ENCODE measurements around the gene METTL8. TPM values are rescaled to one million over a fixed set of nuclear protein-coding genes. Genes with fewer than 3 reads are reported as not detected.

METTL8 gene
- total and polyA plus RNA-seq, 2 experiments from 2014 or later, result 16.8 to 30.5 TPM

DNA sequence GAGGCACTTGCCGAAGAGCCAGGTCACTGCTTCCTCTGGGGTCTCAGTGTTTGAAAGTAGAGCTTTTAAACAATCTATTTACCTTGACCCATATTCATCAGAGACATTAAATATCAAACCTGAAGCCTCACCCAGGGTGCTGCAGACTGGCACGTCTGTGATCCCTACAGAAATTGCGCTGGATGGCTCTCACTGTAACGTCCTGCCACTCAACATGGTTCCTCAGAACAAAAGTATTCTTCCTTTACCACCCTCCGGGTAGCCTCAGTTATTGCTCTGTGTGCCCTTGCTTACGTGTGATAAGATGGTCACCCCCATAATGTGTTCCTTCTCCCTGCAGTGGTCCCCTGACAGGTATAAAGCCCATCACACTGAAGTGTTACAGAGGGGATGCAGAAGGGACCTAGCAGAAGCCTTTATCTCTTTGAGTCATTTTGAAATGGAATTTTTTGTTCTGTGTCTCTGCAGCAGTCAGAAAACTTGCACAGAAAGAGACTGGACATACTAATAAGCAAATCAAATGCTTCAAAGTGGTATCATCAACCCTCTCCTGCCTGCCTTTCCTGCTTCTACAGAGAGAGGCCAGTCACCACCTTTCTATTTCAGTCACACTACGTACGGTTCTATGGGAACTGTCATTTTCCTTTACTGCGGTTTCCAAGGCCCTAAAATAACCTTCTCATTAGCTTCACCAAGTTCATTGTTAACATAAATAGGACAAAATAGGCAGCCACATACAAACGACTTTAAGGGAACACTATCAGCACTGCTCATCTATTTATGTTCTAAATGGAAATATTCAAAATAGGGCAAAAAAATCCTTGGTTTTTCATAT is 86.8 kb downstream of the METTL8 start:
- Histone ChIP-seq H3K27me3 (no peaks in the 10 kb centered on the region), H4K20me1 (ENCODE audit: insufficient read depth, poor library complexity, severe bottlenecking) (no peaks in the 10 kb centered on the region), H3K4me1 (ENCODE audit: insufficient read depth) (no peaks in the 10 kb centered on the region), H3K9me3 (ENCODE audit: low read depth) (no peaks in the 10 kb centered on the region), H3K4me2 (no peak overlapping the region), H3K27ac (peak overlapping the region; percentile 31), H3K4me3 (no peak overlapping the region), H2AFZ (no peak overlapping the region), H3K36me3 (replicated peaks; ENCODE audit: insufficient read depth, low read depth) (no peaks in the 10 kb centered on the region), H3K79me2 (no peaks in the 10 kb centered on the region), H3K9me2 (replicated peaks; ENCODE audit: insufficient read depth) (no peaks in the 10 kb centered on the region)
- TF ChIP-seq EZH2 (IDR thresholded peaks at IDR 0.05; ENCODE audit: borderline replicate concordance), result no peak
- TF ChIP-seq, protein P1, sequence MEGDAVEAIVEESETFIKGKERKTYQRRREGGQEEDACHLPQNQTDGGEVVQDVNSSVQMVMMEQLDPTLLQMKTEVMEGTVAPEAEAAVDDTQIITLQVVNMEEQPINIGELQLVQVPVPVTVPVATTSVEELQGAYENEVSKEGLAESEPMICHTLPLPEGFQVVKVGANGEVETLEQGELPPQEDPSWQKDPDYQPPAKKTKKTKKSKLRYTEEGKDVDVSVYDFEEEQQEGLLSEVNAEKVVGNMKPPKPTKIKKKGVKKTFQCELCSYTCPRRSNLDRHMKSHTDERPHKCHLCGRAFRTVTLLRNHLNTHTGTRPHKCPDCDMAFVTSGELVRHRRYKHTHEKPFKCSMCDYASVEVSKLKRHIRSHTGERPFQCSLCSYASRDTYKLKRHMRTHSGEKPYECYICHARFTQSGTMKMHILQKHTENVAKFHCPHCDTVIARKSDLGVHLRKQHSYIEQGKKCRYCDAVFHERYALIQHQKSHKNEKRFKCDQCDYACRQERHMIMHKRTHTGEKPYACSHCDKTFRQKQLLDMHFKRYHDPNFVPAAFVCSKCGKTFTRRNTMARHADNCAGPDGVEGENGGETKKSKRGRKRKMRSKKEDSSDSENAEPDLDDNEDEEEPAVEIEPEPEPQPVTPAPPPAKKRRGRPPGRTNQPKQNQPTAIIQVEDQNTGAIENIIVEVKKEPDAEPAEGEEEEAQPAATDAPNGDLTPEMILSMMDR (IDR thresholded peaks at IDR 0.05; ENCODE audit: poor library complexity), result no peak
- TF ChIP-seq EZH2phosphoT487 (IDR thresholded peaks at IDR 0.05; ENCODE audit: low read depth, severe bottlenecking, unreplicated experiment), result no peak
- WGBS (ENCODE audit: low lambda C conversion rate, missing lambda C conversion rate), result 86% methylated on average over 10 of the region's 10 CpGs
- DNase-seq (ENCODE audit: low spot score), result no peak

- Histone ChIP-seq H3K36me3 (replicated peaks; ENCODE audit: insufficient read depth, low read depth) (no peaks in the 10 kb centered on the region), H3K9me2 (replicated peaks; ENCODE audit: insufficient read depth) (no peaks in the 10 kb centered on the region), H3K9me3 (ENCODE audit: low read depth) (no peaks in the 10 kb centered on the region), H3K4me1 (ENCODE audit: insufficient read depth) (no peaks in the 10 kb centered on the region), H3K79me2 (no peaks in the 10 kb centered on the region), H3K4me2 (no peak overlapping the region), H3K4me3 (no peak overlapping the region), H2AFZ (no peak overlapping the region), H4K20me1 (ENCODE audit: insufficient read depth, poor library complexity, severe bottlenecking) (no peaks in the 10 kb centered on the region), H3K27ac (no peak overlapping the region), H3K27me3 (no peaks in the 10 kb centered on the region)
- WGBS (ENCODE audit: low lambda C conversion rate, missing lambda C conversion rate), result 99% methylated on average over 3 of the region's 3 CpGs
- DNase-seq (ENCODE audit: low spot score), result no peak
- TF ChIP-seq, protein P1 (IDR thresholded peaks at IDR 0.05; ENCODE audit: poor library complexity), result no peak
- no peak for TF ChIP-seq EZH2phosphoT487 (IDR thresholded peaks at IDR 0.05; ENCODE audit: low read depth, severe bottlenecking, unreplicated experiment)
- TF ChIP-seq EZH2 (IDR thresholded peaks at IDR 0.05; ENCODE audit: borderline replicate concordance), result no peak
Measured at GRCh38 chr2:171345971-171346722, 87.6 kb downstream of the METTL8 start.

- H2AFZ ChIP-seq, result no peak overlapping the region
- no peaks in the 10 kb centered on the region for H3K9me3 ChIP-seq (ENCODE audit: low read depth)
- H3K4me3 ChIP-seq, result no peak overlapping the region
- WGBS (ENCODE audit: low lambda C conversion rate, missing lambda C conversion rate), result 91% methylated on average over 2 of the region's 2 CpGs
- DNase-seq (ENCODE audit: low spot score), result no peak
- no peaks in the 10 kb centered on the region for H3K9me2 ChIP-seq (replicated peaks; ENCODE audit: insufficient read depth)
- no peaks in the 10 kb centered on the region for H4K20me1 ChIP-seq (ENCODE audit: insufficient read depth, poor library complexity, severe bottlenecking)
- no peaks in the 10 kb centered on the region for H3K79me2 ChIP-seq
- no peak overlapping the region for H3K27ac ChIP-seq
- no peaks in the 10 kb centered on the region for H3K27me3 ChIP-seq
- no peak overlapping the region for H3K4me2 ChIP-seq
- TF ChIP-seq EZH2 (IDR thresholded peaks at IDR 0.05; ENCODE audit: borderline replicate concordance), result no peak
- no peak for TF ChIP-seq EZH2phosphoT487 (IDR thresholded peaks at IDR 0.05; ENCODE audit: low read depth, severe bottlenecking, unreplicated experiment)
- TF ChIP-seq, protein P1 (IDR thresholded peaks at IDR 0.05; ENCODE audit: poor library complexity), result no peak
- no peaks in the 10 kb centered on the region for H3K36me3 ChIP-seq (replicated peaks; ENCODE audit: insufficient read depth, low read depth)
- no peaks in the 10 kb centered on the region for H3K4me1 ChIP-seq (ENCODE audit: insufficient read depth)
Measured at GRCh38 chr2:171344182-171344581, 89.6 kb downstream of the METTL8 start.
